A673 (cell line): ENCODE measurements around the gene DNAJC16.

Source experiments
- EZH2 ChIP-seq: fragments of 200-600 bp; sonication (generic); IDR thresholded peaks from 2 replicates; pipeline ENCODE4 v1.6.1; 2017; ENCODE audit warnings: borderline replicate concordance, low read depth, mild to moderate bottlenecking, mixed read lengths, antibody characterized with exemption, low read length; ENCODE audit not compliant: poor library complexity, severe bottlenecking
- TF ChIP-seq, protein P1 (sequence below): fragments of 300-800, 200-600 bp; sonication (generic); conservative IDR thresholded peaks from 2 replicates; pipeline ENCODE4 v1.5.1; 2017; ENCODE audit warnings: low read depth, mild to moderate bottlenecking, antibody characterized with exemption, low read length, moderate library complexity, mixed read lengths

DNA sequence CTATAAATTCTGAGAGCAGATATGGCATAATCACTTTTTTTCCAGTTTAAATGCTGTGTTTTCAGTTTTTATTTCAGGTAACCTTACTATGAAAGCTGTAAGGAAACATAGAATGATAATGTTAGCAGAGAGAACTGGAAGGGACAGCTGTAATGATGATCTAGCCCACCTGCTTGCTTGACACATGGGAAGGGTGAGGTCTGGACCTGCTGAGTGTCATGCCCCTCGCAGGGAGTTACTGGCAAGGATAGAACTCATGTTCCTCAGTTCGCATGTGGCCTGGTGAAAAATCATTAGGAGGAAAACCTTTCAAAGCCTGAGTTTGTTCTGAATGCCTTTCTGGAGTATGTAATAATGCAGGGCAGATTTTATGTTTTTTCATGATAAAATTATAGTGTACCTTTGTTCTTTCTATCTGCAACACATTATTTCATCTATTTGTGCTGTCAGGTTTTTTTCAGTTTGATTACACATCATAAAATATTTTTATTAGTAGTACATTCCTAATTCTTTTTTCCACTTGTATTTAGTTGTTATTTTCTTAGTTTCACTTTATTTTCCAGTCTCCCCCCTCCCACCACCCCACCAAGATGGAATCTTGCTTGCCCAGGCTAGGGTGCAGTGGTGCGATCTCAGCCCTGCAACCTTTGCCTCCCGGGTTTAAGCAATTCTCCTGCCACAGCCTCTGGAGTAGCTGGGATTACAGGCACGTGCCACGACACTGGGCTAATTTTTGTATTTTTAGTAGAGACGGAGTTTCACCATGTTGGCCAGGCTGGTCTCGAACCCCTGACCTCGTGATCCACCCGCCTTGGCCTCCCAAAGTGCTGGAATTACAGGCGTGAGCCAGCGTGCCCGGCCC is 98.6 kb downstream of the DNAJC16 start:
- TF ChIP-seq, protein P1, sequence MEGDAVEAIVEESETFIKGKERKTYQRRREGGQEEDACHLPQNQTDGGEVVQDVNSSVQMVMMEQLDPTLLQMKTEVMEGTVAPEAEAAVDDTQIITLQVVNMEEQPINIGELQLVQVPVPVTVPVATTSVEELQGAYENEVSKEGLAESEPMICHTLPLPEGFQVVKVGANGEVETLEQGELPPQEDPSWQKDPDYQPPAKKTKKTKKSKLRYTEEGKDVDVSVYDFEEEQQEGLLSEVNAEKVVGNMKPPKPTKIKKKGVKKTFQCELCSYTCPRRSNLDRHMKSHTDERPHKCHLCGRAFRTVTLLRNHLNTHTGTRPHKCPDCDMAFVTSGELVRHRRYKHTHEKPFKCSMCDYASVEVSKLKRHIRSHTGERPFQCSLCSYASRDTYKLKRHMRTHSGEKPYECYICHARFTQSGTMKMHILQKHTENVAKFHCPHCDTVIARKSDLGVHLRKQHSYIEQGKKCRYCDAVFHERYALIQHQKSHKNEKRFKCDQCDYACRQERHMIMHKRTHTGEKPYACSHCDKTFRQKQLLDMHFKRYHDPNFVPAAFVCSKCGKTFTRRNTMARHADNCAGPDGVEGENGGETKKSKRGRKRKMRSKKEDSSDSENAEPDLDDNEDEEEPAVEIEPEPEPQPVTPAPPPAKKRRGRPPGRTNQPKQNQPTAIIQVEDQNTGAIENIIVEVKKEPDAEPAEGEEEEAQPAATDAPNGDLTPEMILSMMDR: no peak
- TF ChIP-seq EZH2: no peak
